K562 (cell line): ENCODE measurements around the gene GABRE. TPM values are rescaled to one million over a fixed set of nuclear protein-coding genes. Genes with fewer than 3 reads are reported as not detected.

ENCODE experiments used
- BHLHE40 ChIP-seq: IDR thresholded peaks from 2 replicates; pipeline ENCODE4 v1.6.1; 2011; ENCODE audit warnings: low read length, improper control_type of control experiment
- CEBPB ChIP-seq: fragments of 450-650 bp; IDR thresholded peaks from 2 replicates; pipeline ENCODE4 v1.6.1; 2016; ENCODE audit warnings: missing genetic modification characterization, missing compliant biosample characterization
- CXXC5 ChIP-seq: fragments of 250-450 bp; sonication (Bioruptor Pico); IDR thresholded peaks from 2 replicates; pipeline ENCODE4 v1.8.0; 2022; ENCODE audit warnings: inconsistent platforms, mild to moderate bottlenecking, moderate library complexity
- HDAC1 ChIP-seq, 2 experiments: fragments of 450-650 bp; IDR thresholded peaks; 2 replicates each; pipeline ENCODE4 v1.6.1; 2016 to 2017; ENCODE audit warnings: inconsistent platforms in 1 of 2, mild to moderate bottlenecking in 1 of 2, moderate library complexity in 1 of 2
- L3MBTL2 ChIP-seq: fragments of 450-650 bp; IDR thresholded peaks from 2 replicates; pipeline ENCODE4 v1.6.1; 2016; ENCODE audit warnings: mild to moderate bottlenecking, moderate library complexity
- NFIX ChIP-seq: fragments of 250-450 bp; sonication (Bioruptor Pico); IDR thresholded peaks from 2 replicates; pipeline ENCODE4 v1.4.0; 2020; ENCODE audit warnings: low read depth, mild to moderate bottlenecking, moderate library complexity
- PML ChIP-seq: IDR thresholded peaks from 2 replicates; pipeline ENCODE4 v1.6.1; 2012; ENCODE audit warnings: low read length, inconsistent platforms
- POLR2G ChIP-seq: fragments of 200-400 bp; formaldehyde crosslinking; IDR thresholded peaks from 2 replicates; pipeline ENCODE4 v1.6.1; 2017; ENCODE audit warnings: low read depth, mild to moderate bottlenecking, antibody characterized with exemption, low read length, moderate library complexity
- SIN3B ChIP-seq: fragments of 450-650 bp; IDR thresholded peaks from 2 replicates; pipeline ENCODE4 v1.6.1; 2017; ENCODE audit warnings: low read depth, mild to moderate bottlenecking, moderate library complexity
- SMAD4 ChIP-seq: fragments of 250-450 bp; sonication (Bioruptor Pico); conservative IDR thresholded peaks from 2 replicates; pipeline ENCODE4 v1.8.0; 2021; ENCODE audit warnings: inconsistent platforms, mild to moderate bottlenecking, moderate library complexity
- TAF7 ChIP-seq: fragments of 450-650 bp; IDR thresholded peaks from 2 replicates; pipeline ENCODE4 v1.6.1; 2016; ENCODE audit warnings: missing genetic modification characterization, missing compliant biosample characterization
- ZKSCAN3 ChIP-seq: fragments of 250-450 bp; sonication (Bioruptor Pico); IDR thresholded peaks from 2 replicates; pipeline ENCODE4 v1.4.0; 2020
- polyA plus RNA-seq, 8 experiments: library from polyadenylated mRNA; depleted of rRNA in 4 of 8; stranded (reverse) in 5 of 8; unstranded in 3 of 8; fragments of >200 nt; fragmentation: Nextera tagmentation in 2 of 8; fragmentation: Illumina TruSeq in 1 of 8; extraction: Ambion mirVana in 2 of 8; extraction: Trizol in 1 of 8; gene quantifications; 2 replicates each; pipeline versions ENCODE4 v1.2.1 to v1.2.3, GENCODE V29; 2011 to 2014; ENCODE audit warnings: inconsistent platforms in 1 of 8, missing spikeins in 1 of 8
- total RNA-seq, 7 experiments: library from RNA; depleted of rRNA in 6 of 7; stranded (reverse); fragments of >200 nt in 6 of 7; fragmentation: Illumina TruSeq in 2 of 7; extraction: Trizol in 2 of 7; gene quantifications; 2 replicates each; pipeline versions ENCODE4 v1.2.1 to v1.2.3, GENCODE V29; 2011 to 2021; ENCODE audit warnings: low replicate concordance in 1 of 7
- TF ChIP-seq, protein P1 (sequence below): sonication (generic); formaldehyde crosslinking; IDR thresholded peaks from 2 replicates; pipeline ENCODE4 v1.8.0; 2022; ENCODE audit warnings: mild to moderate bottlenecking, missing genetic modification reagents
- TF ChIP-seq, protein P2 (sequence below): fragments of 250-450 bp; sonication (Bioruptor Pico); IDR thresholded peaks from 2 replicates; pipeline ENCODE4 v1.4.0; 2020; ENCODE audit warnings: mild to moderate bottlenecking
- TF ChIP-seq, protein P3 (sequence below): sonication (generic); formaldehyde crosslinking; IDR thresholded peaks from 2 replicates; pipeline ENCODE4 v1.8.0; 2023; ENCODE audit warnings: mild to moderate bottlenecking, missing genetic modification reagents
- TF ChIP-seq, protein P4 (sequence below): sonication (generic); formaldehyde crosslinking; IDR thresholded peaks from 2 replicates; pipeline ENCODE4 v1.5.0; 2020; ENCODE audit warnings: missing genetic modification reagents
- TF ChIP-seq, protein P5 (sequence below): fragments of 150-350 bp; IDR thresholded peaks from 2 replicates; pipeline ENCODE4 v1.6.1; 2014; ENCODE audit warnings: low read depth, mild to moderate bottlenecking, low read length, borderline replicate concordance

The GABRE gene
- total and polyA plus RNA-seq, 9 of the 15 experiments (the other 6 are each of a cell fraction or from before 2014, with no cell fraction given): 23.1 to 456 (median 148) TPM

DNA sequence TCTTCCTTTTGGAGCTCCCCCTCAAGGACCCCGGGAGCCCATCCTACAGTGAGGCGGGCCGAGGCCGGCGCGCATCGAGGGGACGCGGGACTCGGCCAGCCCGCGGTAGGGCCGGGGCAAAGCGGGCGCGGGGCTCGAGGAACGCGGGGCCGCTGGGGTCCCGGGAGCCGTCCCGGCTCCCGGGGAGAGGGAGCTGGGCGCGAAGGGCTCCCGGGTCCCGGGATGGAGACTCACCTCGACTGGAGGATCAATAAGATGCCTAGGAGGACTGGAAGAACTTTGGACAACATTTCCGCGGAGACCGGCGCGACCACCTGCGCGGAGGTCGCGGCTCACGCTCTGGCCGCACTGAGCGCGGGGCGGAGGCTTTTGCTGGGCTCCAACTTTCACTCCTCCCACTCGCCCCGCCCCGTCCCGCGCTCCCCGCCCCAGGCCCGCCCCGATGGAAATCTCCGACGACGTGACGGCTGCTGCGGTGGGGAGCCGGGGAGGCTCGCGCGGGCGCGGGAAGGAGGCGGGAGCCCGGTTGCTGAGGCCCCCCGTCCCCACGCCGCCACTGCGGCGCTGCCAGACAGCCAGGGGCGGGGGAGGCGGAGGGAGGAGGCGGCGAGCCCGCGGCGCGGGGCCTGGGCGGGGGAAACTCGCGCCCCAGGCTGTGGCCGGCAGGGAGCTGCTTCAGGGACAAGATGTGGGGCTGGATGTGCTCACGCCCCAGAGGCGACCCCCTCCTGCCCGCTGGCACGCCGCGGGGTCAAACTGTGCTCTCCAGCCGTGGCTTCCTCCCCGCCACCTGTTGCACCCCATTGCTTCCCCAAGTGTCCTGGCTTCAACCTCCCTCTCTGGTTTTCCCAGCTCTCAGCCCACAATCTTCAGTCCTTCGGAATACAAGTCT lies at the start of gene GABRE (continued):
- TF ChIP-seq SIN3B: no peak
- TF ChIP-seq, protein P1, sequence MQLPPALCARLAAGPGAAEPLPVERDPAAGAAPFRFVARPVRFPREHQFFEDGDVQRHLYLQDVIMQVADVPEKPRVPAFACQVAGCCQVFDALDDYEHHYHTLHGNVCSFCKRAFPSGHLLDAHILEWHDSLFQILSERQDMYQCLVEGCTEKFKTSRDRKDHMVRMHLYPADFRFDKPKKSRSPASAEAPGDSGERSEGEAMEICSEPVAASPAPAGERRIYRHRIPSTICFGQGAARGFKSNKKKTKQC (CRISPR knock-in tag): no peak
- TF ChIP-seq BHLHE40: peak; percentile 8; the same call in 1 of the 2 replicates
- TF ChIP-seq SMAD4 (CRISPR knock-in tag): peak; percentile 68; the same call in 1 of the 2 replicates
- peak; percentile 48 for TF ChIP-seq TAF7 (tag)
- no peak for TF ChIP-seq HDAC1 (IDR thresholded peaks at IDR 0.05)
- TF ChIP-seq NFIX (CRISPR knock-in tag): no peak
- TF ChIP-seq ZKSCAN3 (CRISPR knock-in tag): no peak
- no peak for TF ChIP-seq CEBPB (tag)
- peak; percentile 71 for TF ChIP-seq L3MBTL2
- TF ChIP-seq, protein P2, sequence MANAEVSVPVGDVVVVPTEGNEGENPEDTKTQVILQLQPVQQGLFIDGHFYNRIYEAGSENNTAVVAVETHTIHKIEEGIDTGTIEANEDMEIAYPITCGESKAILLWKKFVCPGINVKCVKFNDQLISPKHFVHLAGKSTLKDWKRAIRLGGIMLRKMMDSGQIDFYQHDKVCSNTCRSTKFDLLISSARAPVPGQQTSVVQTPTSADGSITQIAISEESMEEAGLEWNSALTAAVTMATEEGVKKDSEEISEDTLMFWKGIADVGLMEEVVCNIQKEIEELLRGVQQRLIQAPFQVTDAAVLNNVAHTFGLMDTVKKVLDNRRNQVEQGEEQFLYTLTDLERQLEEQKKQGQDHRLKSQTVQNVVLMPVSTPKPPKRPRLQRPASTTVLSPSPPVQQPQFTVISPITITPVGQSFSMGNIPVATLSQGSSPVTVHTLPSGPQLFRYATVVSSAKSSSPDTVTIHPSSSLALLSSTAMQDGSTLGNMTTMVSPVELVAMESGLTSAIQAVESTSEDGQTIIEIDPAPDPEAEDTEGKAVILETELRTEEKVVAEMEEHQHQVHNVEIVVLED (CRISPR knock-in tag): peak; percentile 49
- TF ChIP-seq, protein P3, sequence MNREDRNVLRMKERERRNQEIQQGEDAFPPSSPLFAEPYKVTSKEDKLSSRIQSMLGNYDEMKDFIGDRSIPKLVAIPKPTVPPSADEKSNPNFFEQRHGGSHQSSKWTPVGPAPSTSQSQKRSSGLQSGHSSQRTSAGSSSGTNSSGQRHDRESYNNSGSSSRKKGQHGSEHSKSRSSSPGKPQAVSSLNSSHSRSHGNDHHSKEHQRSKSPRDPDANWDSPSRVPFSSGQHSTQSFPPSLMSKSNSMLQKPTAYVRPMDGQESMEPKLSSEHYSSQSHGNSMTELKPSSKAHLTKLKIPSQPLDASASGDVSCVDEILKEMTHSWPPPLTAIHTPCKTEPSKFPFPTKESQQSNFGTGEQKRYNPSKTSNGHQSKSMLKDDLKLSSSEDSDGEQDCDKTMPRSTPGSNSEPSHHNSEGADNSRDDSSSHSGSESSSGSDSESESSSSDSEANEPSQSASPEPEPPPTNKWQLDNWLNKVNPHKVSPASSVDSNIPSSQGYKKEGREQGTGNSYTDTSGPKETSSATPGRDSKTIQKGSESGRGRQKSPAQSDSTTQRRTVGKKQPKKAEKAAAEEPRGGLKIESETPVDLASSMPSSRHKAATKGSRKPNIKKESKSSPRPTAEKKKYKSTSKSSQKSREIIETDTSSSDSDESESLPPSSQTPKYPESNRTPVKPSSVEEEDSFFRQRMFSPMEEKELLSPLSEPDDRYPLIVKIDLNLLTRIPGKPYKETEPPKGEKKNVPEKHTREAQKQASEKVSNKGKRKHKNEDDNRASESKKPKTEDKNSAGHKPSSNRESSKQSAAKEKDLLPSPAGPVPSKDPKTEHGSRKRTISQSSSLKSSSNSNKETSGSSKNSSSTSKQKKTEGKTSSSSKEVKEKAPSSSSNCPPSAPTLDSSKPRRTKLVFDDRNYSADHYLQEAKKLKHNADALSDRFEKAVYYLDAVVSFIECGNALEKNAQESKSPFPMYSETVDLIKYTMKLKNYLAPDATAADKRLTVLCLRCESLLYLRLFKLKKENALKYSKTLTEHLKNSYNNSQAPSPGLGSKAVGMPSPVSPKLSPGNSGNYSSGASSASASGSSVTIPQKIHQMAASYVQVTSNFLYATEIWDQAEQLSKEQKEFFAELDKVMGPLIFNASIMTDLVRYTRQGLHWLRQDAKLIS (CRISPR knock-in tag): 0 out of 2 replicates have a peak, but pooled peaks have one; percentile 50
- peak; percentile 98 for TF ChIP-seq POLR2G
- TF ChIP-seq, protein P4, sequence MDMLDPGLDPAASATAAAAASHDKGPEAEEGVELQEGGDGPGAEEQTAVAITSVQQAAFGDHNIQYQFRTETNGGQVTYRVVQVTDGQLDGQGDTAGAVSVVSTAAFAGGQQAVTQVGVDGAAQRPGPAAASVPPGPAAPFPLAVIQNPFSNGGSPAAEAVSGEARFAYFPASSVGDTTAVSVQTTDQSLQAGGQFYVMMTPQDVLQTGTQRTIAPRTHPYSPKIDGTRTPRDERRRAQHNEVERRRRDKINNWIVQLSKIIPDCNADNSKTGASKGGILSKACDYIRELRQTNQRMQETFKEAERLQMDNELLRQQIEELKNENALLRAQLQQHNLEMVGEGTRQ (CRISPR knock-in tag): no peak
- TF ChIP-seq, protein P5, sequence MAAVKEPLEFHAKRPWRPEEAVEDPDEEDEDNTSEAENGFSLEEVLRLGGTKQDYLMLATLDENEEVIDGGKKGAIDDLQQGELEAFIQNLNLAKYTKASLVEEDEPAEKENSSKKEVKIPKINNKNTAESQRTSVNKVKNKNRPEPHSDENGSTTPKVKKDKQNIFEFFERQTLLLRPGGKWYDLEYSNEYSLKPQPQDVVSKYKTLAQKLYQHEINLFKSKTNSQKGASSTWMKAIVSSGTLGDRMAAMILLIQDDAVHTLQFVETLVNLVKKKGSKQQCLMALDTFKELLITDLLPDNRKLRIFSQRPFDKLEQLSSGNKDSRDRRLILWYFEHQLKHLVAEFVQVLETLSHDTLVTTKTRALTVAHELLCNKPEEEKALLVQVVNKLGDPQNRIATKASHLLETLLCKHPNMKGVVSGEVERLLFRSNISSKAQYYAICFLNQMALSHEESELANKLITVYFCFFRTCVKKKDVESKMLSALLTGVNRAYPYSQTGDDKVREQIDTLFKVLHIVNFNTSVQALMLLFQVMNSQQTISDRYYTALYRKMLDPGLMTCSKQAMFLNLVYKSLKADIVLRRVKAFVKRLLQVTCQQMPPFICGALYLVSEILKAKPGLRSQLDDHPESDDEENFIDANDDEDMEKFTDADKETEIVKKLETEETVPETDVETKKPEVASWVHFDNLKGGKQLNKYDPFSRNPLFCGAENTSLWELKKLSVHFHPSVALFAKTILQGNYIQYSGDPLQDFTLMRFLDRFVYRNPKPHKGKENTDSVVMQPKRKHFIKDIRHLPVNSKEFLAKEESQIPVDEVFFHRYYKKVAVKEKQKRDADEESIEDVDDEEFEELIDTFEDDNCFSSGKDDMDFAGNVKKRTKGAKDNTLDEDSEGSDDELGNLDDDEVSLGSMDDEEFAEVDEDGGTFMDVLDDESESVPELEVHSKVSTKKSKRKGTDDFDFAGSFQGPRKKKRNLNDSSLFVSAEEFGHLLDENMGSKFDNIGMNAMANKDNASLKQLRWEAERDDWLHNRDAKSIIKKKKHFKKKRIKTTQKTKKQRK: no peak
- TF ChIP-seq CXXC5 (CRISPR knock-in tag): peak; percentile 66
- peak; percentile 51; the same call in 1 of the 2 replicates for TF ChIP-seq PML
